Fibroblast of the aortic adventitia (primary cell): ENCODE data around the gene CAMTA1. TPM values are rescaled to one million over a fixed set of nuclear protein-coding genes. Genes with fewer than 3 reads are reported as not detected.

Source experiments
- DNase-seq: peaks from one replicate; pipeline ENCODE4 v3.0.0-alpha.2; 2010; ENCODE audit warnings: low read depth
- H3K4me3 ChIP-seq: 2 replicates; pipeline ENCODE4 v1.5.1; 2011; ENCODE audit warnings: low read depth, mild to moderate bottlenecking, control low read depth, low read length, moderate library complexity
- CTCF ChIP-seq: IDR thresholded peaks from 2 replicates; pipeline ENCODE4 v1.5.1; 2011; ENCODE audit warnings: mild to moderate bottlenecking, low read length, control low read depth, inconsistent platforms; ENCODE audit not compliant: insufficient read depth
- total RNA-seq: library from RNA; depleted of rRNA; stranded (reverse); fragments of >200 nt; gene quantifications from 2 replicates; pipeline ENCODE4 v1.2.3, GENCODE V29; 2012; ENCODE audit warnings: low replicate concordance

The CAMTA1 gene
- total RNA-seq, 1 donor = 91.9 TPM

GRCh38 chr1:7261490-7261889, 476.2 kb downstream of the CAMTA1 start:
- no peak for DNase-seq
- H3K4me3 ChIP-seq = no peak overlapping the region
- no peak for TF ChIP-seq CTCF

GRCh38 chr1:7262611-7263010, 477.4 kb downstream of the CAMTA1 start:
- H3K4me3 ChIP-seq = no peak overlapping the region
- DNase-seq = no peak
- no peak for TF ChIP-seq CTCF

GRCh38 chr1:7263021-7263960, 478.0 kb downstream of the CAMTA1 start:
- H3K4me3 ChIP-seq = no peak overlapping the region
- DNase-seq = peak; percentile 12
- no peak for TF ChIP-seq CTCF

GRCh38 chr1:7264101-7264500, 478.8 kb downstream of the CAMTA1 start:
- DNase-seq = no peak
- no peak for TF ChIP-seq CTCF
- H3K4me3 ChIP-seq = no peak overlapping the region

GRCh38 chr1:7265771-7266371, 480.6 kb downstream of the CAMTA1 start:
- H3K4me3 ChIP-seq = no peak overlapping the region
- no peak for TF ChIP-seq CTCF
- DNase-seq = peak; percentile 72

GRCh38 chr1:7266561-7266960, 481.3 kb downstream of the CAMTA1 start:
- no peak for TF ChIP-seq CTCF
- no peak for DNase-seq
- no peak overlapping the region for H3K4me3 ChIP-seq
